Measurements from ENCODE around the gene TEAD2.

Gene TEAD2

DNA sequence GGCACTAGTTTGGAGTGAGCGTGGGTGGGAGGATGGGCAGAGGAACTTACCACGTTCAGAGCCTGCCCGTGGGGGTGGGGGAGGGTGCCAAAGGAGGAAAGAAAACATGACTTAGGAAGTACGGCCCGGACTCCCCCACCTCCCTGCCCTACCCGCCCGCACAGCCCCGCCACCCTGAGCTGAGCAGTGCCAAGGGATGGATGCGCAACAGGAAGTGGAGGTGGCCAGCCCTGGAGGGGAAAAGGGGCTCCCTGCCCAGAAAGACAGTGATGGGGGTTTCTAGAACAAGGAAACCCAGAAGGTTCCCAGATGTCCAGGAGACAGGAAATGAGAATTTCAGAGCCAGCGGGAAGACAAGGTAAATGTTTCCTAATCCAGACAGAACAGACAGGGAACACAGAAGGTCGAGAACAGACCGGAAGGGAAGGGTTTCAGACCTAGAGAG lies 6.3 kb downstream of the TEAD2 start:
- H3K9ac ChIP-seq (ENCODE audit: low read depth, low read length, poor library complexity, severe bottlenecking): no peak overlapping the region
- no peak overlapping the region for H3K4me3 ChIP-seq (ENCODE audit: low read length, poor library complexity, severe bottlenecking)
- H3K4me1 ChIP-seq (ENCODE audit: insufficient read depth, low read length, poor library complexity, severe bottlenecking): peaks cover 9% of the 10 kb centered on the region
- no peaks in the 10 kb centered on the region for H3K79me2 ChIP-seq (ENCODE audit: insufficient read depth, low read length)
- no peaks in the 10 kb centered on the region for H4K20me1 ChIP-seq (ENCODE audit: insufficient read depth, low read length, poor library complexity, severe bottlenecking)
- H3K27me3 ChIP-seq (ENCODE audit: insufficient read depth, low read length, poor library complexity, severe bottlenecking): no peaks in the 10 kb centered on the region
- H3F3A ChIP-seq (ENCODE audit: low read depth): no peaks in the 10 kb centered on the region
- no peaks in the 10 kb centered on the region for H3K9me3 ChIP-seq (ENCODE audit: insufficient read depth, low read depth, low read length)
- no peaks in the 10 kb centered on the region for H3K36me3 ChIP-seq (ENCODE audit: insufficient read depth, low read length)
- H3K4me2 ChIP-seq (ENCODE audit: low read depth, low read length, poor library complexity, severe bottlenecking): no peak overlapping the region
- no peaks in the 10 kb centered on the region for H3K9me2 ChIP-seq (replicated peaks; ENCODE audit: low read depth, low read length)
- no peak overlapping the region for H2AFZ ChIP-seq (ENCODE audit: low read length)
- no peak for TF ChIP-seq EZH2phosphoT487 (IDR thresholded peaks at IDR 0.05; ENCODE audit: borderline replicate concordance)
- TF ChIP-seq, protein P1, sequence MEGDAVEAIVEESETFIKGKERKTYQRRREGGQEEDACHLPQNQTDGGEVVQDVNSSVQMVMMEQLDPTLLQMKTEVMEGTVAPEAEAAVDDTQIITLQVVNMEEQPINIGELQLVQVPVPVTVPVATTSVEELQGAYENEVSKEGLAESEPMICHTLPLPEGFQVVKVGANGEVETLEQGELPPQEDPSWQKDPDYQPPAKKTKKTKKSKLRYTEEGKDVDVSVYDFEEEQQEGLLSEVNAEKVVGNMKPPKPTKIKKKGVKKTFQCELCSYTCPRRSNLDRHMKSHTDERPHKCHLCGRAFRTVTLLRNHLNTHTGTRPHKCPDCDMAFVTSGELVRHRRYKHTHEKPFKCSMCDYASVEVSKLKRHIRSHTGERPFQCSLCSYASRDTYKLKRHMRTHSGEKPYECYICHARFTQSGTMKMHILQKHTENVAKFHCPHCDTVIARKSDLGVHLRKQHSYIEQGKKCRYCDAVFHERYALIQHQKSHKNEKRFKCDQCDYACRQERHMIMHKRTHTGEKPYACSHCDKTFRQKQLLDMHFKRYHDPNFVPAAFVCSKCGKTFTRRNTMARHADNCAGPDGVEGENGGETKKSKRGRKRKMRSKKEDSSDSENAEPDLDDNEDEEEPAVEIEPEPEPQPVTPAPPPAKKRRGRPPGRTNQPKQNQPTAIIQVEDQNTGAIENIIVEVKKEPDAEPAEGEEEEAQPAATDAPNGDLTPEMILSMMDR (conservative IDR thresholded peaks at IDR 0.05; ENCODE audit: low read length): no peak

DNA sequence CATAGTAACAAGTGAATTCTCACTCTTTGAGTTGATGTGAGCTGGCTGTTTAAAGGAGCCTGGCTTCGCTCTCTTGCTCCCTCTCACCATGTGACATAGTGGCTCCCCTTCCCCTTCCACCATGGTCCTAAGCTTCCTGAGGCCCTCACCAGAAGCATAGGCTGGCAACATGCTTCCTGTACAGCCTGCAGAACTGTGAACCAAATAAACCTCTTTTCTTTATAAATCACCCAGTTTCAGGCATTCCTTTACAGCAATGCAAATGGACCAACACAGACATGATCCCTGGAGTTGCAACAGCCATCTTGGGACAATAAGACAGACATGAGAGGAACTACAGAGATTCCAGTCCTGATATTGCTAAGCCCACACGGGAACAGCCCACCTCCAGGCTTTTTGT lies 12.6 kb downstream of the TEAD2 start:
- Histone ChIP-seq H4K20me1 (ENCODE audit: insufficient read depth, low read length, poor library complexity, severe bottlenecking) (no peaks in the 10 kb centered on the region), H3K27me3 (ENCODE audit: insufficient read depth, low read length, poor library complexity, severe bottlenecking) (no peaks in the 10 kb centered on the region), H3F3A (ENCODE audit: low read depth) (no peaks in the 10 kb centered on the region), H3K9me3 (ENCODE audit: insufficient read depth, low read depth, low read length) (no peaks in the 10 kb centered on the region), H3K4me2 (ENCODE audit: low read depth, low read length, poor library complexity, severe bottlenecking) (no peak overlapping the region), H3K36me3 (ENCODE audit: insufficient read depth, low read length) (no peaks in the 10 kb centered on the region), H3K4me1 (ENCODE audit: insufficient read depth, low read length, poor library complexity, severe bottlenecking) (no peaks in the 10 kb centered on the region), H3K9me2 (replicated peaks; ENCODE audit: low read depth, low read length) (no peaks in the 10 kb centered on the region), H2AFZ (ENCODE audit: low read length) (no peak overlapping the region), H3K9ac (ENCODE audit: low read depth, low read length, poor library complexity, severe bottlenecking) (no peak overlapping the region), H3K79me2 (ENCODE audit: insufficient read depth, low read length) (no peaks in the 10 kb centered on the region), H3K4me3 (ENCODE audit: low read length, poor library complexity, severe bottlenecking) (no peak overlapping the region)
- TF ChIP-seq EZH2phosphoT487 (IDR thresholded peaks at IDR 0.05; ENCODE audit: borderline replicate concordance): no peak
- TF ChIP-seq, protein P1 (conservative IDR thresholded peaks at IDR 0.05; ENCODE audit: low read length): no peak

GRCh38 chr19:49348305-49349189 lies 13.7 kb downstream of the TEAD2 start:
- Histone ChIP-seq H3K4me3 (ENCODE audit: low read length, poor library complexity, severe bottlenecking) (no peak overlapping the region), H3K9me2 (replicated peaks; ENCODE audit: low read depth, low read length) (no peaks in the 10 kb centered on the region), H3K79me2 (ENCODE audit: insufficient read depth, low read length) (no peaks in the 10 kb centered on the region), H3K9ac (ENCODE audit: low read depth, low read length, poor library complexity, severe bottlenecking) (no peak overlapping the region), H4K20me1 (ENCODE audit: insufficient read depth, low read length, poor library complexity, severe bottlenecking) (no peaks in the 10 kb centered on the region), H3K27me3 (ENCODE audit: insufficient read depth, low read length, poor library complexity, severe bottlenecking) (no peaks in the 10 kb centered on the region), H3K4me2 (ENCODE audit: low read depth, low read length, poor library complexity, severe bottlenecking) (no peak overlapping the region), H3K9me3 (ENCODE audit: insufficient read depth, low read depth, low read length) (no peaks in the 10 kb centered on the region), H2AFZ (ENCODE audit: low read length) (no peak overlapping the region), H3F3A (ENCODE audit: low read depth) (no peaks in the 10 kb centered on the region), H3K36me3 (ENCODE audit: insufficient read depth, low read length) (no peaks in the 10 kb centered on the region), H3K4me1 (ENCODE audit: insufficient read depth, low read length, poor library complexity, severe bottlenecking) (no peaks in the 10 kb centered on the region)
- TF ChIP-seq, protein P1 (conservative IDR thresholded peaks at IDR 0.05; ENCODE audit: low read length): no peak
- TF ChIP-seq EZH2phosphoT487 (IDR thresholded peaks at IDR 0.05; ENCODE audit: borderline replicate concordance): no peak
